Stimulated activated CD8-positive, alpha-beta memory T cell treated with anti-CD3 and anti-CD28 coated beads, Interleukin-12 subunit alpha, Interleukin-12 subunit beta, amount 100 ng/mL, for 4 hours (primary cell): ENCODE results near the gene TRIM63.

Experiments used
- DNase-seq: peaks from one replicate; pipeline ENCODE4 v3.0.0-alpha.2; 2020; ENCODE audit warnings: low read depth

The TRIM63 gene

DNA sequence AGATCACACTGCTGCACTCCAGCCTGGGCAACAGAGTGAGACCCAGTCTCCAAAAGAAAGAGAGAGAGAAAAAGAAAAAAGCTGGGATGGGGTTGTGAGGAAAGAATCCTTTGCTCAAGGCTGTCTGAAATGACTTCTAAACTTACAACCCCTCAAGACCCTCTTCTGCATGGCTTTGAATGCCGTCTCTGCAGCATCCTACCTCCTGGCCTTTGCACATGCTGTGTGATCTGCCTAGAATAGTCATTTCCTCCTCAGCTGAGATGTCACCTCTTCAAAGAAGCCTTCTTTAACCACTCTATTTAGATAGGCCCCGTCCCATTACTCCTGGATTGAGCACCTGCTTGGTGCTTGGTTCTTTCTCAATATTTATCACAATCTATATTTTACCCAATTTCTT lies 17.4 kb upstream of the TRIM63 start:
- no peak for DNase-seq

DNA sequence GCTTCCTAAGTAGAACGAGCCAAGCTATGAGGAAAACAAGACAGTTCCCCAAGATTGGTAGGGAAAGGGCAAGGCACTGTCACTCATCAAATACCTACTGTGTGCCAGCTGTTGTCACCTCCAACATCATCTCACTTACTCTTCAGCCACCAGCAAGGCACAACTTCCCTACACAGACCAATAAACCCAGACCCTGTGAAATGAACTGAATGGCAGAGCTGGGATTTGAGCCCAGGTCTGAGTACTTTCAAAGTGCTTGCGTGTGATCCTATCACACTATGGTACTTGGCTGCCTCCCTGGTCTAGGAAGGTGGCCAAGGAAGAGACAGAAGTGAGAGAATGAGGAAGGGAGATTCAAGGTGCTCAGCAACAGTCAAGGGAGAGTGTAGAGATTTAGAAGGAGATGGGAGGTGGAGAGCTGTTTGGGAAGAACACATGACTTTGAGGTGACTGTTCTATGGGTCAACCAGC lies 16.7 kb upstream of the TRIM63 start:
- no peak for DNase-seq

DNA sequence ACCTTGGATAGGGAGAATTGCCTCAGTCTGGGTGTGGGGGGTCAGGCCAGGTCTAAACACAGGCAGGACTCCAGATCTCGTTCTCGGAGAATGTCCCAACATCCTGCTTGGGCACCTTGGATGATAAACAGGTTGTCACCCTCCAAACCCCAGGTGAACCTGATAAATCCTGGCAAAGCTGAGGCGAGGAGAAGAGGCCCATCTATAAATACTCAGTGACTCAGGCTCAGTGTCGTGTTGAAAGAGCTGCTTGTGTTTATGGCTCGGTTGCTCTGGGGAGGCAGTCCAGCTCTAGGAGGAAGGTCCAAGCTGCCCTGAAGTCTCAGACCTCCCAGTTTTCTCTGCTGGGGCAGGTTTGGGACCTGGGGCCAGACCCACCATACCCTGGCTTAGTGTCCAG lies 15.8 kb upstream of the TRIM63 start:
- no peak for DNase-seq

- DNase-seq = no peak
Measured at GRCh38 chr1:26082020-26082350, 14.6 kb upstream of the TRIM63 start.

DNA sequence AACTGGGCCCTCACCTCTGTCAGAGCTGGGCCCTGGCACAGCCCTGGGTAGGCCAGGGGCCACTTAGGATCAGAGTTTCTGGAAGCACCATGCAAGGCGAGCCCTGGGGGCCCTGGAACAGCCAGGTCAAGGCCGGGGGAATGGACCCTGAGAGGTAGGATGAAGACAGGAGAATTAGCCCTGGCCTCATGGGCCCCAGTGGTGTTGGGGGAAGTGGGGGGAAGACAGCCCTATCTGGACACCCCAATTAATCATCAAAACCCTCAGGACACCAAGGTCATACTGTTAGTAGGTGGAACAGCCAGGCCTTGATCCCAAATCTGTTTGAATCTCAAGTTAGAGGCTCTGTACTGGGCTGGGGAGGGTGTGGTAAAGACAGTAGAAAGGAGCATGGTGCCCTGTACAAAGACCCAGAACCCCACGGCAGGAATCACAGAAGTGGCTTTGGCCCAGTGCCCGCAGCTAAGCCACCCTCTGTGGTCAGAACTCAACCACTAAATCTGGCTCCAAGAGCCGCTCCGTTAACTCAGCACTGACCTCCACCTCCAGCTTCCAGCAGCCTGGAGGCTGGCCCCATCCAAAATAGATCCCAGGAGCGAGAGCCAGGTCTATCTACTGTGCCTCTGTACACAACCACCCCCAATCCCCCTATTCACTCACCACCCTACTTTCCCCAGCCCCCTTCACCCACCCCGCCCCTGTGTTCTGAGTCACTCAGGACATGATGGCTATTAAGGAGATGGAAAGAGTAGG lies 14.0 kb upstream of the TRIM63 start:
- no peak for DNase-seq

- no peak for DNase-seq
Measured at GRCh38 chr1:26079960-26080814, 12.8 kb upstream of the TRIM63 start.

DNA sequence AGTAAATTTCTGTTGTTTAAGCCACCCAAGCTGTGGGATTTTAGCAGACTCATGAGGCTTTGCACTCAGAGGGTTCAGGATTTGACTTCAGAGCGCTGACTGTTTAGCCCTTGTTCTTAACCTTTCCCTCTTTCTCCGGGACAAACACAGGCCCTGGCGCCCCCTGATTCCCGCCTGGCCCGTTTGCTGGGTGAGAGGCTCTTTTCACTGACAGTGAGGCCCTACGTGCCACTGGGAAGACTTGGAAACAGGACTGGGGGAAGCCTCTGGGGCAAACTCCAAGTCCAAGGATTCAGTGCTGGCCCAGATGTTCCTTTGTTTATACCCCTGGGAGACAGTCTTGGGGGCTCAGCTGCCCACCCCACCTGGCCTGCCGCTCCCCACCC lies 11.7 kb upstream of the TRIM63 start:
- DNase-seq = no peak

- DNase-seq = no peak
Measured at GRCh38 chr1:26078286-26079177, 11.1 kb upstream of the TRIM63 start.

- DNase-seq = no peak
Measured at GRCh38 chr1:26077524-26077923, 10.1 kb upstream of the TRIM63 start.

DNA sequence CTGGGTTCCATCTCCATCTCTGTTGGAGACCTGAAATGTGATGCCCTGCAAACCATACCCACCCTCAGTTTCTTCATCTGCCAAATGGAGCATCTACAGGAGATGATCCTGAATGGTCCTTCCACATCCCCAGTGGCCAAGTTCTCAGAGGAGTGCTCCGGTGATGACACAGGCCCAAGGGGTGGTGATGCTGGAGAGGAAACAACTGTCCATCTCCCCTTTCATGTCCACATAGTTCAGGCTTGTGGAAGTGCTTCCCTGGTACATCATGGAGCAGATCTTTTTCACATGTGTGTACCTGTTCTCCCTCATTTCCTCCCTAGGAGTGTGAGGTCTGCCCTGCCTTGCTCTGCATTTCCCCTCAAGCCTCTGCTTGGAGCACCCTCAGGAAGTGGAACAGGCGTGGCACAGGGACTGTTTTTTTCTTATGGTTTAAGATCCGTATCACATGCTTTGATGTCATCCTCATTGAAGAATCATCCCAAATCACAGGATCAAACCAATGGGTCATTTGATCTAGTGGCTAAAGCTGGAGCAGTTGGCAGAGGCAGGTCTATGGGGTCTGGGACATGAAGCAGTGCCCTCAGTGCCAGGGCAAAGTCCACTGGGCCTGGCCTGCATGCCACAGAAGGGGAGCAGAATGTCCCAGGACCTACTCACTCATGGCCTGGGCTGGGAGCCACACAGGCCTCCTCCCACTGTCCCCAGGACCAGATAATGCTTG lies 8.2 kb upstream of the TRIM63 start:
- no peak for DNase-seq

DNA sequence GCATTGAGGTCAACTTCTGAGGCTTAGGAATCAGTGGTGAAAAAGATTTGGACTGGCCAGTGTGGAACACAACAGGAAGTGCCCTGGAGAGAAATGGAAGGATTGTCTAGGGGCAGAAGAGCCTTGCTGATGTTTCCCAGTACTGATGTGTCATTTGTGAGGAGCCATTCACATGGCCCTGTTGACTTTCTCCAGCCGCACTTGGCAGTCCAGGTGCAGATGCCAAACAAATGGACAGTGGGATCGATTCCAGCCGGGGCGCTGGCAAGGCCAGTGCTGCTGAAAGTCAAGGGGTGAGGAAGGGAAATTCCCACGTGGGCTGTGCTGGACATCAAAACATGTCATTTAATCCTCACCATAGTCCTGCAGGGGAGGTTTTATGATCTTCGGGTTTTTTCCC lies 4.9 kb upstream of the TRIM63 start:
- no peak for DNase-seq

DNA sequence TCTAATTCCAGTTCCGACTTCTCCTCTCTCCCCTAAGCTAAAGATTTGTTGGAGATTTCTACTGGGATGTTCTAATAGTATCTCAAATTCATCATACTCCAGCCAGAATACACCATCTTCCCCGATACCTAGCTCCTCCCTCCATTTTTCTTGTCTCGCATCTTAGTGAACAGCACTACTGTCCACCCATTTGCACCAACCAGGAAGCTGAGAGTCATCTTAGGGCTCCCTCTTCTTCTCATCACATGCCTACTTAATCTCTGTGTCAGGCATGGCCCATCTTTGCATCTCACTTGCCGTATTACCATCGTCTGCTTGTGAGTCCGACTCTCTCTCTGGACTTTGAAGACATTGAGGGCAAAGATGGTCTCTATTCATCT lies 3.5 kb upstream of the TRIM63 start:
- DNase-seq = no peak

GRCh38 chr1:26070296-26070962 lies 3.0 kb upstream of the TRIM63 start:
- no peak for DNase-seq

GRCh38 chr1:26069941-26070295 lies 2.5 kb upstream of the TRIM63 start:
- DNase-seq = no peak

DNA sequence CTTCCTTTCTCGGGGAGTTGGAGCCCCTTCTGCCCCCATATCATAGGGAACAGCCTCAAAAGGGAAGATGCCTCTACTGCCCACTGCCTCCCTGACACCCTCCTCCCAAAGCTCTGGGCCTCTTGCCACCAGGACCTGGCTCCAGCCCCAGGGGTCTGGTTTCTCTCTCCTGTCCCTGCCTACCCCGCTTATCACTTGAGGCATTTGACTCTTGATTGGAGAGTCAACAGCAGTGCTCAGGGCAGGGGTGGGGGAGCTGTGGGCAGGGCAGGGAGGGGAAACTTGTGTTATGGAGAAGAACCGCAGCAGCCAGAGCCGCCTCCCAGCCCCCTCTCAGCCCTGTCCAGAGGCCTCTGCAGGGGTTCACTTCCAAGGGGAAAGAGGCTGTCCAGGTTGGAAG lies 573 bp downstream of the TRIM63 start:
- no peak for DNase-seq

GRCh38 chr1:26066160-26066559 lies 1.3 kb downstream of the TRIM63 start:
- DNase-seq = no peak

- no peak for DNase-seq
Measured at GRCh38 chr1:26064553-26064952, 2.9 kb downstream of the TRIM63 start.

GRCh38 chr1:26060832-26061574 lies 6.4 kb downstream of the TRIM63 start:
- no peak for DNase-seq

DNA sequence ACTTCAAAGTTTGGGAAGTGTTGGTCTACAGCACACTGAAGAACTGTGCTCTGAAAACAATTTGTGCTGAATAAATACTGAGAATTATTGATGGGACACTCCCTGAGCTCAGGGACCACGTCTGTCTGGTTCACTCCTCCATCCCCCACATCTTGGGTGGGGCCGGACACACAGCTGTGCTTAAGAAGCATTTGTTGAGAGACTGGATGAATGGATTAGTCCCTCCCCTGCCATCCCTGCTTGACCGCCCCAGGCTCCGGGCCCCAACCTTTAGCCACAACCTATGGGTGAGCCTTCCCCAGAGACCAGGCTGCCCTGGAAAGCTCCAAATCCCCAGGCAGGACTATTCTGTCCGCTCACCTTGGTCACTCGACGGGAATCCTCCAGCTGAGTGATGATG lies 7.5 kb downstream of the TRIM63 start:
- DNase-seq = no peak

GRCh38 chr1:26058052-26058595 lies 9.3 kb downstream of the TRIM63 start:
- no peak for DNase-seq
